Measurements from ENCODE around the gene RAB15. TPM values are rescaled to one million over a fixed set of nuclear protein-coding genes. Genes with fewer than 3 reads are reported as not detected.
A peak's percentile ranks its signal among the peaks of the same experiment; 100 is the strongest.

RAB15 gene
- total and polyA plus RNA-seq, 12 donors = 8.2 to 94.3 (median 31.6) TPM

GRCh38 chr14:64963611-64964010 is 8.5 kb downstream of the RAB15 start:
- no peak overlapping the region for H3K4me3 ChIP-seq
- no peaks in the 10 kb centered on the region for H3K27me3 ChIP-seq
- no peaks in the 10 kb centered on the region for H3K9me3 ChIP-seq
- WGBS, 2 donors = 54% methylated on average over 1 of the region's 1 CpG
- ATAC-seq (no peak), DNase-seq (no peak)
- peaks cover 0 to 12% (median 9%) of the 10 kb centered on the region in 9 donors for H3K4me1 ChIP-seq
- no peak for TF ChIP-seq CTCF (IDR thresholded peaks at IDR 0.05)
- intact Hi-C loops (cut with DNase I) = no loop called here
- no peaks in the 10 kb centered on the region for H3K36me3 ChIP-seq
- H3K27ac ChIP-seq = no peak overlapping the region

GRCh38 chr14:64960762-64961276 is 11.3 kb downstream of the RAB15 start:
- DNase-seq (no peak), ATAC-seq (peak in 5 of 8 donors; percentile 38 to 53 (median 46))
- H3K27ac ChIP-seq = no peak overlapping the region
- no peaks in the 10 kb centered on the region for H3K27me3 ChIP-seq
- no peaks in the 10 kb centered on the region for H3K9me3 ChIP-seq
- intact Hi-C loops (cut with DNase I) = no loop called here
- peaks cover 0 to under 1% (median 0%) of the 10 kb centered on the region in 9 donors for H3K36me3 ChIP-seq
- H3K4me3 ChIP-seq = no peak overlapping the region
- peak in 1 of 9 donors; percentile 8 for TF ChIP-seq CTCF (IDR thresholded peaks at IDR 0.05)
- peaks cover 0 to 12% (median 9%) of the 10 kb centered on the region in 9 donors for H3K4me1 ChIP-seq
- WGBS, 2 donors = 53 to 65% methylated on average over 5 of the region's 5 CpGs

- Histone ChIP-seq H3K27ac (no peak overlapping the region), H3K36me3 (peaks cover 0 to 5% (median 0%) of the 10 kb centered on the region in 9 donors), H3K4me3 (no peak overlapping the region), H3K4me1 (peaks cover 0 to 12% (median 9%) of the 10 kb centered on the region in 9 donors), H3K9me3 (no peaks in the 10 kb centered on the region), H3K27me3 (no peaks in the 10 kb centered on the region)
- no peak for TF ChIP-seq CTCF (IDR thresholded peaks at IDR 0.05)
- intact Hi-C loops (cut with DNase I) = no loop called here
- no peak for ATAC-seq
- DNase-seq = no peak
- WGBS, 2 donors = 93 to 96% methylated on average over 5 of the region's 5 CpGs
Observed at GRCh38 chr14:64958743-64959142, 13.4 kb downstream of the RAB15 start.

- H3K27ac ChIP-seq = no peak overlapping the region
- no peaks in the 10 kb centered on the region for H3K9me3 ChIP-seq
- DNase-seq = no peak
- TF ChIP-seq CTCF (IDR thresholded peaks at IDR 0.05) = no peak
- 91 to 96% methylated on average over 2 of the region's 2 CpGs for WGBS, 2 donors
- peaks cover 0 to 17% (median 9%) of the 10 kb centered on the region in 9 donors for H3K4me1 ChIP-seq
- intact Hi-C loops (cut with DNase I) = no loop called here
- no peak overlapping the region for H3K4me3 ChIP-seq
- H3K36me3 ChIP-seq = peaks cover 0 to 5% (median 0%) of the 10 kb centered on the region in 9 donors
- no peak for ATAC-seq
- no peaks in the 10 kb centered on the region for H3K27me3 ChIP-seq
Observed at GRCh38 chr14:64958201-64958600, 13.9 kb downstream of the RAB15 start.
